Measurements from ENCODE around the gene SYNE2. TPM values are rescaled to one million over a fixed set of nuclear protein-coding genes. Genes with fewer than 3 reads are reported as not detected.

Gene SYNE2
- total RNA-seq, 4 donors from 2014 or later: 65.8 to 174 (median 126) TPM

GRCh38 chr14:63840981-63841380 lies 11.8 kb upstream of the SYNE2 start:
- no peaks in the 10 kb centered on the region for H3K36me3 ChIP-seq
- TF ChIP-seq EP300 (IDR thresholded peaks at IDR 0.05): no peak
- TF ChIP-seq POLR2AphosphoS5 (IDR thresholded peaks at IDR 0.05): no peak
- no peak for TF ChIP-seq CTCF (IDR thresholded peaks at IDR 0.05)
- no peak for TF ChIP-seq POLR2A (IDR thresholded peaks at IDR 0.05)
- H3K9me3 ChIP-seq: peaks cover 0 to 23% (median 0%) of the 10 kb centered on the region in 3 donors
- H3K4me1 ChIP-seq: no peaks in the 10 kb centered on the region
- H3K4me3 ChIP-seq: no peak overlapping the region
- WGBS, 2 donors (ENCODE audit: low coverage in 1 of 2): 0 to 30% methylated on average over 1 of the region's 1 CpG
- H3K27me3 ChIP-seq: no peaks in the 10 kb centered on the region
- ATAC-seq: no peak
- no peak overlapping the region for H3K27ac ChIP-seq

GRCh38 chr14:63843796-63844195 lies 9.0 kb upstream of the SYNE2 start:
- ATAC-seq: no peak
- Histone ChIP-seq H3K27me3 (no peaks in the 10 kb centered on the region), H3K36me3 (no peaks in the 10 kb centered on the region), H3K27ac (no peak overlapping the region), H3K4me1 (no peaks in the 10 kb centered on the region), H3K9me3 (peaks cover 0 to 23% (median 0%) of the 10 kb centered on the region in 3 donors), H3K4me3 (no peak overlapping the region)
- TF ChIP-seq CTCF (IDR thresholded peaks at IDR 0.05) (no peak), POLR2A (IDR thresholded peaks at IDR 0.05) (no peak), POLR2AphosphoS5 (IDR thresholded peaks at IDR 0.05) (no peak), EP300 (IDR thresholded peaks at IDR 0.05) (no peak)
- WGBS, 2 donors (ENCODE audit: low coverage in 1 of 2): 73 to 82% methylated on average over 3 of the region's 3 CpGs

- Histone ChIP-seq H3K27ac (no peak overlapping the region), H3K9me3 (no peaks in the 10 kb centered on the region), H3K27me3 (no peaks in the 10 kb centered on the region), H3K36me3 (no peaks in the 10 kb centered on the region), H3K4me1 (peaks cover 0 to 8% (median 0%) of the 10 kb centered on the region in 3 donors), H3K4me3 (no peak overlapping the region)
- ATAC-seq: no peak
- no peak for TF ChIP-seq EP300 (IDR thresholded peaks at IDR 0.05)
- TF ChIP-seq POLR2AphosphoS5 (IDR thresholded peaks at IDR 0.05): no peak
- TF ChIP-seq POLR2A (IDR thresholded peaks at IDR 0.05): no peak
- no peak for TF ChIP-seq CTCF (IDR thresholded peaks at IDR 0.05)
These were observed 3.9 kb upstream of the SYNE2 start for GRCh38 chr14:63848890-63849289.

GRCh38 chr14:63852271-63852816 lies 460 bp upstream of the SYNE2 start:
- Histone ChIP-seq H3K27ac (peak overlapping the region in 3 of 4 donors; percentile 93 to 98 (median 95)), H3K4me1 (peaks cover 0 to 30% (median 5%) of the 10 kb centered on the region in 3 donors), H3K4me3 (peak overlapping the region; percentile 91), H3K36me3 (no peaks in the 10 kb centered on the region), H3K27me3 (no peaks in the 10 kb centered on the region), H3K9me3 (no peaks in the 10 kb centered on the region)
- 83% methylated on average over 1 to 2 of the region's 18 CpGs for WGBS, 2 donors (ENCODE audit: low coverage in 1 of 2)
- peak; percentile 4 for ATAC-seq
- TF ChIP-seq POLR2A (IDR thresholded peaks at IDR 0.05) (no peak), POLR2AphosphoS5 (IDR thresholded peaks at IDR 0.05) (no peak), EP300 (IDR thresholded peaks at IDR 0.05) (no peak), CTCF (IDR thresholded peaks at IDR 0.05) (no peak)

DNA sequence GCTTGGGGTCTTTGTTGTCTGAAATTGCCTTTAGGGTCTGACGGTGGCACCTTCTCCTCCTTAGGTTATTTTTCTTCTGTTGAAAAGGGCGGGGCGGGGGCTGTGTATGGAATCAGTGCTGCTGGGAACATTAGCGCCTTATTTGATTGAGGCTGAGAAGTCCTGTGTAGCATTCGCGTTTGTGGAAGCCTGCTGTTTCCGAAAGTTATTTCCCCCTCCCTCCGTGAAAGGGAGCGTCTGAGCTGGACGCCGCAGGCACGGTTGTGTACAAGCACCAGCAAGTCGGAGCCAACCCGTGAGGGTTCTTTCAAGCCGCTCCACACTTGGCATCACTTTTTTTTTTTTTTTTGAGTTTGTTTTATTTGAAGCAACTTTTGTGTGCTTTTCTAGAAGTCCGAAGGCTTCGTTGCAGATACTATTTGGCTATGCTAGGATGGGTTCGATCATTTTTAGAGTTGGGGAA lies 1.1 kb downstream of the SYNE2 start:
- peak overlapping the region; percentile 91 for H3K4me3 ChIP-seq
- peak overlapping the region; percentile 83 to 98 (median 94) for H3K27ac ChIP-seq
- ATAC-seq: peak; percentile 48
- peaks cover 0 to 30% (median 5%) of the 10 kb centered on the region in 3 donors for H3K4me1 ChIP-seq
- H3K9me3 ChIP-seq: no peaks in the 10 kb centered on the region
- WGBS, 2 donors (ENCODE audit: low coverage in 1 of 2): 0% methylated on average over 11 to 18 of the region's 18 CpGs
- H3K27me3 ChIP-seq: no peaks in the 10 kb centered on the region
- TF ChIP-seq POLR2AphosphoS5 (IDR thresholded peaks at IDR 0.05) (peak; percentile 21), CTCF (IDR thresholded peaks at IDR 0.05) (no peak)
- H3K36me3 ChIP-seq: no peaks in the 10 kb centered on the region

All from gastroesophageal sphincter (tissue), 4 donors.